K562 (cell line): ENCODE results near the gene TINAG. TPM values are rescaled to one million over a fixed set of nuclear protein-coding genes. Genes with fewer than 3 reads are reported as not detected.

Source experiments
- ATAC-seq: fragments of 200-7000 bp; cut with Tn5 transposase; 3 replicates; pipeline ENCODE4 v1.9.1; 2020; ENCODE audit warnings: moderate library complexity
- BruUV-seq: library from RNA; stranded (reverse); fragments of 400-500 nt; replicated peaks from 2 replicates; lab custom pipeline; 2021; lab: Mats Ljungman, UMichigan
- CTCF ChIA-PET: fragments of 300-600 bp; formaldehyde crosslinking; extraction: SDS; loops from one replicate; lab custom pipeline; 2021; ENCODE audit warnings: low intra/inter-chr PET ratio; lab: Yijun Ruan, JAX
- POLR2A ChIA-PET: fragments of 300-600, 350-650 bp; sonication (Branson Sonifier 250); formaldehyde crosslinking; extraction: SDS; loops from one replicate; lab custom pipeline; 2021; ENCODE audit warnings: antibody characterized with exemption, inconsistent platforms; lab: Yijun Ruan, JAX
- DNase-seq, 4 experiments: peaks; one replicate each; pipeline versions ENCODE4 v3.0.0 to v3.0.0-alpha.2; 2011 to 2018; ENCODE audit warnings: low spot score in 3 of 4, mixed read lengths in 3 of 4; ENCODE audit errors: extremely low read depth in 1 of 4
- FAIRE-seq: peaks from 2 replicates; lab custom pipeline; 2011; peaks lifted over from hg19 to GRCh38; lab: Jason Lieb, UNC
- H2AFZ ChIP-seq: 2 replicates; pipeline ENCODE4 v1.6.0; 2011; ENCODE audit warnings: low read depth, low read length, control low read depth, inconsistent platforms
- H3K27ac ChIP-seq: fragments of 200-600 bp; 3 replicates; pipeline ENCODE4 v1.8.0; 2011; ENCODE audit warnings: low read depth, mild to moderate bottlenecking, control low read depth, inconsistent platforms, low read length, moderate library complexity, mixed read lengths; ENCODE audit errors: extremely low read depth
- H3K27me3 ChIP-seq, 2 experiments: fragments of 300-600 bp in 1 of 2; 2 replicates in 1 of 2; 3 replicates in 1 of 2; pipeline versions ENCODE4 v1.6.0 to v1.8.0; 2011; ENCODE audit warnings: inconsistent platforms in 2 of 2, low read length in 2 of 2, mild to moderate bottlenecking in 1 of 2, mixed read lengths in 1 of 2, moderate library complexity in 1 of 2; ENCODE audit not compliant: control insufficient read depth in 2 of 2, insufficient read depth in 2 of 2
- H3K36me3 ChIP-seq: fragments of 300-600 bp; 3 replicates; pipeline ENCODE4 v1.8.0; 2011; ENCODE audit warnings: mild to moderate bottlenecking, low read length, inconsistent platforms; ENCODE audit not compliant: control insufficient read depth, insufficient read depth
- H3K4me1 ChIP-seq, 2 experiments: fragments of 200-600 bp in 1 of 2; replicated peaks in 1 of 2; 2 replicates in 1 of 2; 3 replicates in 1 of 2; pipeline versions ENCODE4 v1.5.1 to v1.8.0; 2011; ENCODE audit warnings: inconsistent platforms in 2 of 2, low read length in 2 of 2, mild to moderate bottlenecking in 1 of 2, mixed read lengths in 1 of 2, moderate library complexity in 1 of 2; ENCODE audit not compliant: control insufficient read depth in 2 of 2, insufficient read depth in 2 of 2
- H3K4me2 ChIP-seq: 2 replicates; pipeline ENCODE4 v1.6.1; 2011; ENCODE audit warnings: low read length, control low read depth, inconsistent platforms, mixed read lengths; ENCODE audit not compliant: insufficient read depth
- H3K4me3 ChIP-seq: fragments of 200-600 bp; sonication (generic), shearing (Covaris generic); 2 replicates; pipeline ENCODE4 v1.5.1; 2016; ENCODE audit warnings: control low read depth, inconsistent platforms
- H3K79me2 ChIP-seq: fragments of 200-600 bp; 3 replicates; pipeline ENCODE4 v1.8.0; 2011; ENCODE audit warnings: low read length, inconsistent platforms; ENCODE audit not compliant: control insufficient read depth, insufficient read depth
- H3K9ac ChIP-seq, 2 experiments: 2 replicates each; pipeline versions ENCODE4 v1.6.0 to v1.6.1; 2011; ENCODE audit warnings: low read depth in 2 of 2, low read length in 2 of 2, control low read depth in 1 of 2, inconsistent platforms in 1 of 2, mild to moderate bottlenecking in 1 of 2, mixed read lengths in 1 of 2; ENCODE audit not compliant: insufficient read depth in 1 of 2
- H3K9me1 ChIP-seq: one replicate; pipeline ENCODE4 v1.6.0; 2011; ENCODE audit warnings: inconsistent platforms, mild to moderate bottlenecking, low read length, moderate library complexity; ENCODE audit not compliant: control insufficient read depth, insufficient read depth
- H3K9me3 ChIP-seq: replicated peaks from 2 replicates; pipeline ENCODE4 v1.5.1; 2011; ENCODE audit warnings: low read depth, low read length, inconsistent platforms; ENCODE audit not compliant: control insufficient read depth, insufficient read depth
- H4K20me1 ChIP-seq: replicated peaks from 2 replicates; pipeline ENCODE4 v1.6.1; 2011; ENCODE audit warnings: low read length, inconsistent platforms, mixed read lengths; ENCODE audit not compliant: control insufficient read depth, insufficient read depth
- DDX20 ChIP-seq: fragments of 450-650 bp; IDR thresholded peaks from 2 replicates; pipeline ENCODE4 v1.6.1; 2016; ENCODE audit warnings: missing genetic modification characterization, low read depth, mild to moderate bottlenecking, missing compliant biosample characterization, moderate library complexity
- HNRNPLL ChIP-seq: fragments of 200-400 bp; formaldehyde crosslinking; IDR thresholded peaks from 2 replicates; pipeline ENCODE4 v1.6.1; 2017; ENCODE audit warnings: low read length, low read depth, mild to moderate bottlenecking; ENCODE audit not compliant: poor library complexity, severe bottlenecking
- NR2C1 ChIP-seq, 2 experiments: fragments of 450-650 bp; IDR thresholded peaks; 2 replicates each; pipeline ENCODE4 v1.6.1; 2017; ENCODE audit warnings: mild to moderate bottlenecking in 2 of 2, antibody characterized with exemption in 1 of 2, inconsistent platforms in 1 of 2, missing compliant biosample characterization in 1 of 2, missing genetic modification characterization in 1 of 2
- RBM34 ChIP-seq: fragments of 200-400 bp; formaldehyde crosslinking; IDR thresholded peaks from 2 replicates; pipeline ENCODE4 v1.6.1; 2018; ENCODE audit warnings: low read length, borderline replicate concordance; ENCODE audit not compliant: insufficient read depth
- ZBTB1 ChIP-seq: sonication (generic); formaldehyde crosslinking; IDR thresholded peaks from 2 replicates; pipeline ENCODE4 v1.8.1; 2023; ENCODE audit warnings: missing genetic modification reagents, low read depth, mild to moderate bottlenecking, borderline replicate concordance
- ZKSCAN3 ChIP-seq: fragments of 250-450 bp; sonication (Bioruptor Pico); IDR thresholded peaks from 2 replicates; pipeline ENCODE4 v1.4.0; 2020
- ZNF133 ChIP-seq: fragments of 250-450 bp; sonication (Bioruptor Pico); IDR thresholded peaks from 2 replicates; pipeline ENCODE4 v1.4.0; 2020; ENCODE audit warnings: mild to moderate bottlenecking
- WGBS: fragments of 100-300 bp; shearing (Covaris generic); methylation state at CpG from one replicate; pipeline ENCODE4 v1.1.6; 2016; ENCODE audit warnings: low coverage, mixed read lengths; ENCODE audit not compliant: insufficient coverage; ENCODE audit errors: missing lambda C conversion rate; 5-methylcytosine and 5-hydroxymethylcytosine counted together
- in situ Hi-C: fragments of 300-500 bp; cut with MboI; formaldehyde crosslinking; loops from 4 replicates; pipeline ENCODE4 v1.15.0; 2018; ENCODE audit warnings: inconsistent platforms, mixed read lengths
- intact Hi-C: fragments of 100-400 bp; cut with micrococcal nuclease; formaldehyde crosslinking; loops from 2 replicates; pipeline ENCODE4 v1.14.2; 2022
- polyA plus RNA-seq, 8 experiments: library from polyadenylated mRNA; depleted of rRNA in 4 of 8; stranded (reverse) in 5 of 8; unstranded in 3 of 8; fragments of >200 nt; fragmentation: Nextera tagmentation in 2 of 8; fragmentation: Illumina TruSeq in 1 of 8; extraction: Ambion mirVana in 2 of 8; extraction: Trizol in 1 of 8; gene quantifications; 2 replicates each; pipeline versions ENCODE4 v1.2.1 to v1.2.3, GENCODE V29; 2011 to 2014; ENCODE audit warnings: inconsistent platforms in 1 of 8, missing spikeins in 1 of 8
- total RNA-seq, 7 experiments: library from RNA; depleted of rRNA in 6 of 7; stranded (reverse); fragments of >200 nt in 6 of 7; fragmentation: Illumina TruSeq in 2 of 7; extraction: Trizol in 2 of 7; gene quantifications; 2 replicates each; pipeline versions ENCODE4 v1.2.1 to v1.2.3, GENCODE V29; 2011 to 2021; ENCODE audit warnings: low replicate concordance in 1 of 7

The TINAG gene
- total and polyA plus RNA-seq, 9 of the 15 experiments (the other 6 are each of a cell fraction or from before 2014, with no cell fraction given): not detected

- no peak for TF ChIP-seq HNRNPLL
- no peak for TF ChIP-seq DDX20
- no peak for TF ChIP-seq ZKSCAN3 (CRISPR knock-in tag)
- TF ChIP-seq ZNF133 (CRISPR knock-in tag): no peak
Observed at GRCh38 chr6:54390362-54390761, 82.1 kb downstream of the TINAG start (continued).

- intact Hi-C loops: no loop called here
- Histone ChIP-seq H2AFZ (no peak overlapping the region), H3K27me3 (no peaks in the 10 kb centered on the region), H3K9me1 (no peaks in the 10 kb centered on the region), H3K4me3 (no peak overlapping the region), H3K27ac (no peak overlapping the region), H3K79me2 (no peaks in the 10 kb centered on the region), H4K20me1 (no peaks in the 10 kb centered on the region), H3K9me3 (no peaks in the 10 kb centered on the region), H3K9ac (no peak overlapping the region), H3K36me3 (no peaks in the 10 kb centered on the region), H3K4me1 (no peaks in the 10 kb centered on the region), H3K4me2 (no peak overlapping the region)
- TF ChIP-seq RBM34 (no peak), ZBTB1 (CRISPR knock-in tag) (no peak), NR2C1 (IDR thresholded peaks at IDR 0.05) (no peak), NR2C1 (tag; IDR thresholded peaks at IDR 0.05) (no peak)
- FAIRE-seq (no peak), ATAC-seq (no peak), DNase-seq (no peak)
- POLR2A ChIA-PET: no interaction called here
- in situ Hi-C loops: no loop called here
- WGBS: 3% methylated on average over 5 of the region's 5 CpGs
- CTCF ChIA-PET: no interaction called here
- BruUV-seq: no TSS peak
Observed at GRCh38 chr6:54391577-54391976, 83.3 kb downstream of the TINAG start.
